GM21786 (cell line): Measurements from ENCODE around the gene TMEM140.
"Not testable (repeated sequence)": the region's sequence is repeated elsewhere in the genome, so short reads cannot be mapped to it uniquely, and the experiment has no call there.

Experiments
- ATAC-seq: cut with Tn5 transposase; IDR thresholded peaks from one replicate; pipeline ENCODE4 v1.9.1; 2021; ENCODE audit not compliant: unreplicated experiment

The TMEM140 gene

DNA sequence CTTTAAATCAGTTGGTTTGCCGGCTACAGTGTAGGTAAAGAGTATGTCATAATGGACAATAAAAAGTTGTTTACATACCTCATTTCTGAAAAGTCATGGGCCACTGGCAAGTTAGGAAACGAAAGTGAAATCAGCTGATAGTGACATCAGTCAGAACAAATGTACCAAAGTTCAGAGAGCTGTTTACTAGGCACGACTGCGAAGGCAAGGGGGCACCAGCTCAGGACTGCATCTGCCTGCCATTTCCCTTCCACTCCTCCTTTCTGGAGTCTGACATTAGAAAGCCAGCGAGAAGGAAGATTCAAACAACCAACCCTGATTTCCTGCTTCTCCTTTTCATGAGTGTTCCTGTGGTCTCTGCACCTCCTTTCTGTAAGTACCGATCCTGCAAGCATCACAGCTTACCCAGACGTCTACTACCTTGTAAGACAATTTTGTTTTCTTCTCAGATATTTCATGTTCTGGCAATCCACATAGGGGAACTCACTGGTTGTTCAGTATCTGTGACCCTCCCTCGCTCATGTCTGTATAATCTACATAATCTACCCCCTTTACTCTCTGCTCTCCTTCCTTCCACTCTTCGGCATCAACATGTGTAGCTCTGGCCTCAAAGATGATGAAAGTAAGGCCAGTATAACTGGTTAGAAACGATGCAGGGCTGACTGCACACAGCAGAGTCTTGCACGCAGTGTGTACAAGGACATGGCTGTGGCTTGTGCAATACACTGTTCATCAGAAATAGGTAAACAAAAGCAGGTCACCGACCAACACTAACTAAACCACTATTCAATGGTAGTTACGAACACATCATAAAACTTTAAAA is at the start of gene TMEM140:
Gene TMEM140, plus strand, starts transcription at position 174 of the 823 bp plus-strand sequence. CDS start 16,370 bp downstream, outside the sequence.
- peak; percentile 66 for ATAC-seq

- ATAC-seq: no peak
Observed at GRCh38 chr7:135098391-135098790, 49.5 kb upstream of the TMEM140 start.

DNA sequence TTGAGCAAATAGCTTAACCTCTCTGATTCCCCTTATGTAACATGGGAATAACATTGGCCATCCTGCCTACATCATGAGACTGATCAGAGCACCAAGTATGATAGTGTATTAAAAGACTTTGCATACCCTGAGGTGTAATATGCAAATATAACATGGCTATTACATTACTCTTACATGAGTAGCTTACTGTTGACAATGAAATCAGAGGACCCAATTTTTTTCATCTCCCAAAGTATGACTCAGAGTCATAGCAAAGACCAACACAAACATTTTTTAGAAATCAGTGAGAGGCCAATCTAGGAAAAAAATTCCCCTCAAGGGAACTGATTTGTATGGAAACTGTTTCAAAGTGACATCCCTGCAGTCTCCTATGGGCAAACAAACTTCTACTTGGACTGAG is 47.0 kb upstream of the TMEM140 start:
- ATAC-seq: no peak

- peak; percentile 98 for ATAC-seq
Observed at GRCh38 chr7:135102372-135102771, 45.5 kb upstream of the TMEM140 start.

DNA sequence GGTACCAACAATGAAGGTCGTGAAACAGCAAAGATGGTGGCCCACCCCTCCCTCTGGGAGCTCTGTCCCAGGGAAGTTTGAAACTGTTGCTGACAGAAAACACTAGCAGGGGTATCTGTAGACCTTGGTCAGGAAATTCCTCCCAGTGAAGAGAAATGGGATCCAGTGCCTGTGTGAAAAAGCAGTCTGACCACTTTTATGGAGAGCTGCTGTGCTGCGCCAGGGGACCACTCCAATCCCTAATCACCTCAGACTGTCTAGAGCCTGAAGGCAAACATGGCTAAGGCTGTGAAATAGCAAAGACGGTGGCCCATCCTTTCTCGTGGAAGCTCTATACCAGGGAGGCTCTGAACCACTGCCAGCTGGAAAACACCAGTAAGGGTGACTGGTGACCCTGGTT is 38.3 kb upstream of the TMEM140 start:
- no peak for ATAC-seq

DNA sequence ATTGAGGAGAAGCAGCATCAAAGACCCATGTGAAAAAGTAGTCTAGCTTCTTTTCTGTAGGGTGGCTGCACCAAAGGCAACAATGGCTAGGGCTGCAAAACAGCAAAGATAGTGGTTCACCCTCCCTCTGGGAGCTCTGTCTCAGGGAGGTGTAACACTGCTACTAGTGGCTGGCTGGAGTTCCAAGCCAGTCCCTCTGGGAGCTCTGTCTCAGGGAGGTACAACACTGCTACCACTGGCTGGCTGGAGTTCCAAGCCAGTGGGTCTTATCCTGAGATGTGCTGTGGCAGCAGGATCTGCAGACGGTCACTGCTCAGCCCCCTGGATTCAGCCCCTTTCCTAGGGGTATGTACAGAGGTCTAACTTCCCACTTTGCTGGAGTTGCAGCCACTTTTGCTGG is 37.9 kb upstream of the TMEM140 start:
- no peak for ATAC-seq

DNA sequence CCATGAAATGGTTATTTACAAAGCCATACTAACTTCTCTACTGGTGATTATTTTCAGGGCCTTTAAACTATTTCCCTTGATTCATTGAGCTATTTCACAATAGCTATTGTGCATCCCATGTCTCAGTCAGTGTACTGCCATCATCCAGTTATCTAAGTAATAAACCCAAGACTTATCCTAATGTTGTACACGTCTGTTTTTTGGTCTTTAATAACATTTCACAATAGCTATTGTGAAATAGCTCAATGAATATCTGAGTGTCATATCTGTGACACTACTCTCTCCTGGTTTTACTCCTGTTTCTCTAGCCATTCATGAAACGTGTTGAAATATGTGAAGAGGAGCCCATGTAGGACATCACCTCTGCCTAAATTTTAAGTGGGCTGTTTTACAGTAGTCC is 36.5 kb upstream of the TMEM140 start:
- ATAC-seq: no peak

- ATAC-seq: no peak
Observed at GRCh38 chr7:135114622-135115021, 33.2 kb upstream of the TMEM140 start.

- ATAC-seq: no peak
Observed at GRCh38 chr7:135117096-135117495, 30.8 kb upstream of the TMEM140 start.

DNA sequence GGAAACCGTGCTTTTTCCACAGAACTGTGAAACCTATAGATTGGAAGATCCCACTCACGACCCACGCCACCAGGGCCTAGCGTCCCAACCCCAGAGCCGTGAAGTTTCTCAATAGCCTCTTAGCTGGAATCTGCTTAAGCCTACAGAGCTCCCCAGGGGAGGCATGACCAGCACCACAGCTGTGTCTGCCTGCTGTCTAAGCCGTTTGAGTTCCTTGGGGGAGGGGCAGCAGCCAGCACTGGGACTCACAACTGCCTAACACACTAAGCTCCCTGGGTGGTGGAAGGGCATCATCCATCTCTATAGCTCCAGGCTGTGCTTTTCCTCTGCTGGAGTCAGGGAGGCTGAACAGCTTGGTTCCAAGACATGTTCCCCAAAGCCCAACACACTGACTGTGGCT is 26.0 kb upstream of the TMEM140 start:
- no peak for ATAC-seq

DNA sequence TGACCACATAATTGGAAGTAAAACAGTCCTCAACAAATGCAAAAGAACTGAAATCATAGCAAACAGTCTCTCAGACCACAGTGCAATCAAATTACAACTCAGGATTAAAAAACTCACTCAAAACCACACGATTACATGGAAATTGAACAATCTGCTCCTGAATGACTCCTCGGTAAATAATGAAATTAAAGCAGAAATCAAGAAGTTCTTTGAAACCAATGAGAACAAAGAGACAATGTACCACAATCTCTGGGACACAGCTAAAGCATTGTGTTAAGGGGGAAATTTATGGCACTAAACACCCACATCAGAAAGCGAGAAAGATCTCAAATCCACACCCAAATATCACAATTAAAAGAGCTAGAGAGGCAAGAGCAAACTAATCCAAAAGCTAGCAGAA is 23.2 kb upstream of the TMEM140 start:
- not testable (repeated sequence) for ATAC-seq

DNA sequence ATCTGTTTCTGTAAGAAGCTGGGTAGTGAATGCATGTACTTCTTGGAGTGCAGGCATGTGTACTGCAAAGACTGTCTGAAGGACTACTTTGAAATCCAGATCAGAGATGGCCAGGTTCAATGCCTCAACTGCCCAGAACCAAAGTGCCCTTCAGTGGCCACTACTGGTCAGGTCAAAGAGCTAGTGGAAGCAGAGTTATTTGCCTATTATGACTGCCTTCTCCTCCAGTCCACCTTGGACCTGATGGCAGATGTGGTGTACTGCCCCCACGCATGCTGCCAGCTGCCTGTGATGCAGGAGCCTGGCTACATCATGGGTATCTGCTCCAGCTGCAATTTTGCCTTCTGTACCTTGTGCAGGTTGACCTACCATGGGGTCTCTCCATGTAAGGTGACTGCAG is 18.9 kb upstream of the TMEM140 start:
- ATAC-seq: no peak

DNA sequence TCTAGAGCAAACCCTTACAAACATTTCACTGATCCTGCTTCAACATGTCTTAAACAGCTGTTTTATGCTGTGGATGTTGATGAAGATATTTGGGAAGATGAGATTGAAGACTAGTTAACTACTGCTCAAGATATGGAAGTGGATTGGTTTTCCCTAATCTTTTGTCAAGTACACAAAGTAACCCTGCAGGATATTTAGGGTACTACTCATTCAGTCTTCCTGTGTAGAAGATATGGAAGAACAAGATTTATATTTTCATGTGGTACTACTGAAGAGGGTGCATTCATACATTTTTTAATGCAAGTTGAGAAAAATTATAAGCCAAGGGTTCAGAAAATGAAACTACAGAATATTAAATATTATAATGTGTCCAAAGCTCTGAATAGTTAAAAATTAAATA is 18.3 kb upstream of the TMEM140 start:
- ATAC-seq: no peak

DNA sequence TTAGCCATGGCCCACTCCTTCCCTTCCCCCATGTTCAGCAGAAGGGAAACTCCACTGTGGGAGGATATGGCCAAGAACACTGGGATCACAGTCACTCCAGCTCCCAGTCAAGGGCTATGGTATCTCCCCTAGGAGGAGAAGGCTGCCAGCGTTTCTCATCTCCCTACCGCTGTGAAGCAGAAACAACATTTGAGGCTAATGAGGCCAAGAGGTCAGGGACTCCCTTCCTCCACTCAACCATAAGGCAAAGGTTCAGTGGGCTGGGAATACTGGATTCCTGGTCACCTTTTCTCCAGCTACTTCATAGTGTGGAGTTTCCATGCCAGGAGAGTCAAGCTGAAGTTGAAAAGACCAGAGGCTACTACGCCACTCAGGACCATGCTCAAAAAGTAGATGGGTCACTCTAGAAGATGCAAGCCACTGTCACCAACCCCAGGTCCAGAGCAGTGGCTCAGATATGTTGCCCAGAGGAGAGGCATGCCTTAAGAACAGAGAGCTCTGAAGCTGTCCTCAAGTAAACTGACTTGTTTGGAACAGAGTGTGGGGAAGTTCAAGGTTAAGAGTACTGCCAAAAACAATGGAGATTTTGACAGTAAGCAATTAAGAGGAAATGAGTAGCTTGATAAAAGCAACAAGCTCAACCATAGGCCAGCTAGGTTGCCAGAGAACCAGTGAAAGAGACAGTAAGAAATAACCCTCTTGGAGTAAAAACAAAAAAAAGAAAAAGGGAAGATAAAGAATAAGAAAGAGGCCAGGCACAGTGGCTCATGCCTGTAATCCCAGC is 3.8 kb upstream of the TMEM140 start:
- no peak for ATAC-seq

GRCh38 chr7:135147341-135147898 is 452 bp upstream of the TMEM140 start:
- ATAC-seq: no peak

- no peak for ATAC-seq
Observed at GRCh38 chr7:135150072-135150782, 2.4 kb downstream of the TMEM140 start.

DNA sequence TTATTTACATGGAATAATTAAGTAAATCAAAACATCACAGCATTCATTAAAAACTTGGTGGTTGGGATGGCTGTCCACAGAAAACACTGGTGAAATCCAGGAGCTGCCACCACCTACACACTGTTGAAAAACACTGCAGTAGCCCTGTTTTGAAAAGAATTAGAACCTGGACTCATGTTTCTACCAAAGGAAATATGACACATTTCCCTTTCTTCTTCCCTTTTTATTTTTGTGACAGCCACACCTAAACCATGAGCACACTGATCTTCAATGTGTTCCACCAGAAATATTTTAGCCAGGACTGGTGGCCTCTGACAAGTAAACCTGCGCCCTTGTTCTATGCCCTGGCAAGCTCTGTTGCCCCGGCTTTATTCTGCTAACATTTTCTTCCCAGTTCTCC is 3.3 kb downstream of the TMEM140 start:
- ATAC-seq: no peak

GRCh38 chr7:135151533-135151932 is 3.7 kb downstream of the TMEM140 start:
- ATAC-seq: peak; percentile 23

DNA sequence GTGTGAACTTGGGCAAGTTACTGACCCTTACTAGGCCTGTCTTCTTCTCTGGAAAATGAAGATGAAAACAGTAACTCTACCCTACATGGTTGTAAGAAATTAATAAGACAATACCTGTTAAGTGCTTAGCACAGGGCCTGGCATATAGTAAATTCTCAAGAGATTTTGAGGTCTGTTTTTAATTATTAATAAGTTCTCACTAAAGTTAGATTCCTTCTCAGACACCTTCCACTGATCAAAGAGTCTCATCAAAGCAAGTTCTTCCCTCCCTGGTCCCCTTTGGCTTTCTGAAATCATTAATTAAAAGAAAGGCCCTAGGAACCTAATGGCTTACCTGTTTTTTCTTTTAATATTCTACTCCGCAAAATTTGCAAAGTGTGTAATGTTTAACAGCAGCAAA is 4.6 kb downstream of the TMEM140 start:
- ATAC-seq: no peak

- no peak for ATAC-seq
Observed at GRCh38 chr7:135154734-135155133, 6.9 kb downstream of the TMEM140 start.

DNA sequence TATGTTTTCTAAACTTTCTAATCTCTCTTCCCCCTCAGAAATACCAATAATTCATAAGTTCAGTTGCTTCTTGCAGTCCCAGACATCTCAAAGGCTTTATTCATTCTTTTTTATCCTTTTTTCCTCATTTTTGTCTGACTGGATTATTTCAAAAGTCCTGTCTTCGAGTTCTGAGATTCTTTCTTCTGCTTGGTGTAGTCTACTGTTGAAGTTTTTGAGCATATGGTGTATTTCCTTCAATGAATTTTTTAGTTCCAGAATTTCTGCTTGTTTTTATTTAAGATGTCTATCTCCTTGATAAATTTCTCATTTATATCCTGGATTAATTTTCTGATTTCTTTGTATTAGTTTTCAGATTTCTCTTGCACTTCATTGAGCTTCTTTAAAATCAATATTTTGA is 8.4 kb downstream of the TMEM140 start:
- no peak for ATAC-seq
